Loucy (cell line): ENCODE measurements around the gene PCMT1.
A peak's percentile ranks its signal among the peaks of the same experiment; 100 is the strongest.

ENCODE experiments used
- H2AFZ ChIP-seq: fragments of 200-600 bp; sonication (generic); 2 replicates; pipeline ENCODE4 v1.6.0; 2016; ENCODE audit warnings: antibody characterized with exemption, mild to moderate bottlenecking, low read length, moderate library complexity
- H3F3A ChIP-seq: fragments of 200-600 bp; 2 replicates; pipeline ENCODE4 v1.6.0; 2016; ENCODE audit warnings: antibody characterized with exemption, low read depth, mild to moderate bottlenecking
- H3K27me3 ChIP-seq: fragments of 200-600 bp; sonication (generic); 2 replicates; pipeline ENCODE4 v1.6.1; 2014; ENCODE audit warnings: low read length, mild to moderate bottlenecking; ENCODE audit not compliant: insufficient read depth, poor library complexity, severe bottlenecking
- H3K36me3 ChIP-seq: fragments of 200-600 bp; sonication (generic); 2 replicates; pipeline ENCODE4 v1.6.1; 2016; ENCODE audit warnings: low read length; ENCODE audit not compliant: insufficient read depth
- H3K4me1 ChIP-seq: fragments of 200-600 bp; sonication (generic); 2 replicates; pipeline ENCODE4 v1.5.1; 2014; ENCODE audit warnings: low read length, mild to moderate bottlenecking; ENCODE audit not compliant: insufficient read depth, poor library complexity, severe bottlenecking
- H3K4me2 ChIP-seq: fragments of 200-600 bp; sonication (generic); 2 replicates; pipeline ENCODE4 v1.6.0; 2014; ENCODE audit warnings: antibody characterized with exemption, low read length, low read depth, mild to moderate bottlenecking; ENCODE audit not compliant: poor library complexity, severe bottlenecking
- H3K4me3 ChIP-seq: fragments of 200-600 bp; sonication (generic); 2 replicates; pipeline ENCODE4 v1.5.1; 2014; ENCODE audit warnings: low read length, mild to moderate bottlenecking, mixed read lengths; ENCODE audit not compliant: poor library complexity, severe bottlenecking
- H3K79me2 ChIP-seq: fragments of 200-600 bp; sonication (generic); 2 replicates; pipeline ENCODE4 v1.6.1; 2014; ENCODE audit warnings: low read length; ENCODE audit not compliant: insufficient read depth
- H3K9ac ChIP-seq: fragments of 200-600 bp; sonication (generic); 2 replicates; pipeline ENCODE4 v1.6.0; 2014; ENCODE audit warnings: mild to moderate bottlenecking, low read depth, low read length, moderate library complexity; ENCODE audit not compliant: poor library complexity, severe bottlenecking
- H3K9me2 ChIP-seq: fragments of 200-600 bp; sonication (generic); replicated peaks from 2 replicates; pipeline ENCODE4 v1.6.1; 2016; ENCODE audit warnings: low read depth, low read length, mixed read lengths
- H3K9me3 ChIP-seq: fragments of 200-600 bp; sonication (generic); 2 replicates; pipeline ENCODE4 v1.6.1; 2014; ENCODE audit warnings: mild to moderate bottlenecking, antibody characterized with exemption, low read length, low read depth; ENCODE audit not compliant: insufficient read depth
- H4K20me1 ChIP-seq: fragments of 200-600 bp; sonication (generic); 2 replicates; pipeline ENCODE4 v1.6.0; 2014; ENCODE audit warnings: antibody characterized with exemption, low read length, mild to moderate bottlenecking; ENCODE audit not compliant: insufficient read depth, poor library complexity, severe bottlenecking
- CTCF ChIP-seq: fragments of 200-600 bp; sonication (generic); conservative IDR thresholded peaks from 2 replicates; pipeline ENCODE4 v1.5.1; 2014; ENCODE audit warnings: mild to moderate bottlenecking, antibody characterized with exemption, low read length
- EZH2phosphoT487 ChIP-seq: fragments of 200-600 bp; IDR thresholded peaks from 2 replicates; pipeline ENCODE4 v1.6.1; 2018; ENCODE audit warnings: antibody characterized with exemption, mild to moderate bottlenecking, moderate library complexity, borderline replicate concordance

Gene PCMT1

GRCh38 chr6:149860513-149860833, 110.9 kb downstream of the PCMT1 start:
- no peaks in the 10 kb centered on the region for H3F3A ChIP-seq
- H3K9me2 ChIP-seq = no peaks in the 10 kb centered on the region
- TF ChIP-seq CTCF (no peak), EZH2phosphoT487 (no peak)
- no peaks in the 10 kb centered on the region for H3K36me3 ChIP-seq
- H3K79me2 ChIP-seq = peaks cover 28% of the 10 kb centered on the region
- no peak overlapping the region for H2AFZ ChIP-seq
- peaks cover 49% of the 10 kb centered on the region for H3K4me1 ChIP-seq
- H4K20me1 ChIP-seq = peaks cover 4% of the 10 kb centered on the region
- H3K27me3 ChIP-seq = no peaks in the 10 kb centered on the region
- H3K9me3 ChIP-seq = no peaks in the 10 kb centered on the region
- peak overlapping the region; percentile 67 for H3K9ac ChIP-seq
- H3K4me2 ChIP-seq = peak overlapping the region; percentile 82
- peak overlapping the region; percentile 83 for H3K4me3 ChIP-seq
